ENCODE data around the gene TUBA1C.

- no peak for TF ChIP-seq CTCF (IDR thresholded peaks at IDR 0.05; ENCODE audit: insufficient read depth, low read length, poor library complexity, severe bottlenecking)
- TF ChIP-seq EZH2phosphoT487 (conservative IDR thresholded peaks at IDR 0.05; ENCODE audit: low read length), result no peak
Observed at GRCh38 chr12:49264873-49265792, at the start of gene TUBA1C.
